HG03565 (cell line): ENCODE data around the gene SLC26A9.

Experiments
- ATAC-seq: cut with Tn5 transposase; IDR thresholded peaks from one replicate; pipeline ENCODE4 v1.9.1; 2021; ENCODE audit warnings: mild to moderate bottlenecking, moderate library complexity; ENCODE audit not compliant: unreplicated experiment

SLC26A9 gene

GRCh38 chr1:205927676-205928075, 15.6 kb downstream of the SLC26A9 start:
- ATAC-seq: no peak

GRCh38 chr1:205927247-205927646, 16.0 kb downstream of the SLC26A9 start:
- no peak for ATAC-seq

GRCh38 chr1:205926636-205927035, 16.6 kb downstream of the SLC26A9 start:
- ATAC-seq: no peak

- no peak for ATAC-seq
Measured at GRCh38 chr1:205926213-205926612, 17.0 kb downstream of the SLC26A9 start.

- no peak for ATAC-seq
Measured at GRCh38 chr1:205925736-205926135, 17.5 kb downstream of the SLC26A9 start.

GRCh38 chr1:205924460-205924790, 18.8 kb downstream of the SLC26A9 start:
- no peak for ATAC-seq

GRCh38 chr1:205923651-205924459, 19.4 kb downstream of the SLC26A9 start:
- ATAC-seq: no peak

- no peak for ATAC-seq
Measured at GRCh38 chr1:205922806-205923205, 20.4 kb downstream of the SLC26A9 start.

GRCh38 chr1:205922314-205922713, 20.9 kb downstream of the SLC26A9 start:
- no peak for ATAC-seq

- no peak for ATAC-seq
Measured at GRCh38 chr1:205921570-205921909, 21.7 kb downstream of the SLC26A9 start.

GRCh38 chr1:205920861-205921569, 22.2 kb downstream of the SLC26A9 start:
- ATAC-seq: no peak

- ATAC-seq: no peak
Measured at GRCh38 chr1:205920159-205920558, 23.1 kb downstream of the SLC26A9 start.

- peak; percentile 41 for ATAC-seq
Measured at GRCh38 chr1:205918955-205919746, 24.1 kb downstream of the SLC26A9 start.

- ATAC-seq: no peak
Measured at GRCh38 chr1:205917466-205918238, 25.6 kb downstream of the SLC26A9 start.

- no peak for ATAC-seq
Measured at GRCh38 chr1:205916541-205916940, 26.7 kb downstream of the SLC26A9 start.

- ATAC-seq: no peak
Measured at GRCh38 chr1:205915354-205915990, 27.8 kb downstream of the SLC26A9 start.

- ATAC-seq: no peak
Measured at GRCh38 chr1:205914730-205915129, 28.5 kb downstream of the SLC26A9 start.

GRCh38 chr1:205914155-205914507, 29.1 kb downstream of the SLC26A9 start:
- no peak for ATAC-seq

- ATAC-seq: no peak
Measured at GRCh38 chr1:205913451-205914154, 29.7 kb downstream of the SLC26A9 start.

GRCh38 chr1:205907794-205908193, 35.5 kb downstream of the SLC26A9 start:
- ATAC-seq: no peak
